Endodermal cell (in vitro differentiated cells): ENCODE results near the gene CP. TPM values are rescaled to one million over a fixed set of nuclear protein-coding genes. Genes with fewer than 3 reads are reported as not detected.

Experiments
- DNase-seq: peaks from one replicate; pipeline ENCODE4 v3.0.0-alpha.2; 2017
- H3K27ac ChIP-seq: 2 replicates; pipeline ENCODE4 v1.5.1; 2013; ENCODE audit warnings: mild to moderate bottlenecking, low read depth, low read length, moderate library complexity
- H3K27me3 ChIP-seq: 2 replicates; pipeline ENCODE4 v1.6.1; 2013; ENCODE audit warnings: mild to moderate bottlenecking, low read length, moderate library complexity; ENCODE audit not compliant: insufficient read depth, control insufficient read depth, poor library complexity, severe bottlenecking
- H3K36me3 ChIP-seq: 2 replicates; pipeline ENCODE4 v1.7.0; 2013; ENCODE audit warnings: mild to moderate bottlenecking, low read length, moderate library complexity; ENCODE audit not compliant: control insufficient read depth, insufficient read depth
- H3K4me1 ChIP-seq: one replicate; pipeline ENCODE4 v1.7.0; 2013; ENCODE audit warnings: low read length; ENCODE audit not compliant: control insufficient read depth, insufficient read depth
- H3K4me3 ChIP-seq: 2 replicates; pipeline ENCODE4 v1.5.1; 2013; ENCODE audit warnings: mild to moderate bottlenecking, low read length, moderate library complexity
- H3K9ac ChIP-seq: 2 replicates; pipeline ENCODE4 v1.6.1; 2013; ENCODE audit warnings: mild to moderate bottlenecking, low read length, moderate library complexity; ENCODE audit not compliant: poor library complexity, severe bottlenecking; ENCODE audit errors: extremely low read depth
- H3K9me3 ChIP-seq: 2 replicates; pipeline ENCODE4 v1.6.1; 2013; ENCODE audit warnings: mild to moderate bottlenecking, low read length, moderate library complexity; ENCODE audit not compliant: control insufficient read depth
- H3K27ac Mint-ChIP-seq: 2 replicates; pipeline ENCODE4 v1.8.0; 2020; ENCODE audit warnings: mixed read lengths
- H3K27me3 Mint-ChIP-seq: 2 replicates; pipeline ENCODE4 v1.8.0; 2021; ENCODE audit warnings: mild to moderate bottlenecking, mixed read lengths; ENCODE audit not compliant: insufficient read depth
- H3K36me3 Mint-ChIP-seq: 2 replicates; pipeline ENCODE4 v1.8.0; 2020; ENCODE audit warnings: low read depth, mixed read lengths
- H3K4me1 Mint-ChIP-seq: 2 replicates; pipeline ENCODE4 v1.8.0; 2020; ENCODE audit warnings: mixed read lengths
- H3K4me3 Mint-ChIP-seq: 2 replicates; pipeline ENCODE4 v1.8.0; 2020; ENCODE audit warnings: mild to moderate bottlenecking, moderate library complexity, mixed read lengths
- H3K9me3 Mint-ChIP-seq: 2 replicates; pipeline ENCODE4 v1.8.0; 2020; ENCODE audit warnings: mild to moderate bottlenecking, mixed read lengths
- WGBS, 2 experiments: methylation state at CpG; one replicate each; pipeline versions ENCODE4 v1.1.5 to v1.1.7; 2013; ENCODE audit warnings: missing lambda C conversion rate in 2 of 2, mixed read lengths in 1 of 2; ENCODE audit not compliant: insufficient coverage in 1 of 2, insufficient read length in 1 of 2; 5-methylcytosine and 5-hydroxymethylcytosine counted together
- long read RNA-seq, 4 experiments: library from polyadenylated mRNA in 2 of 4; library from RNA in 1 of 4; library from capped mRNA in 1 of 4; stranded (forward) in 3 of 4; unstranded in 1 of 4; transcript quantifications; one replicate each; pipeline ENCODE4 v2.0.0, GENCODE V29; 2020 to 2021; ENCODE audit warnings: inconsistent platforms in 1 of 4
- polyA plus RNA-seq, 2 experiments: library from polyadenylated mRNA; stranded (reverse); fragments of 50-300 nt; gene quantifications; one replicate each; pipeline ENCODE4 v1.2.3, GENCODE V29; 2013
- total RNA-seq, 2 donors: library from RNA; stranded (reverse); fragmentation: NEBNext Ultra II Directional in 1 of 2; extraction: Animal tissue kit (Norgen Biotek cat#: 25700) in 1 of 2; gene quantifications; 2 replicates in 1 of 2; 3 replicates in 1 of 2; pipeline ENCODE4 v1.2.1, GENCODE V29; 2021
- TF ChIP-seq, protein P1 (sequence below): fragments of 200-600 bp; sonication (generic); conservative IDR thresholded peaks from 2 replicates; pipeline ENCODE4 v1.5.0; 2021; ENCODE audit warnings: antibody characterized with exemption, mild to moderate bottlenecking

CP gene
- under 1 TPM; 0.53 to 0.86 TPM for total RNA-seq
- 1.3 TPM for polyA plus RNA-seq (2013, experiment 1 of 2)
- 1.1 TPM for polyA plus RNA-seq (2013, experiment 2 of 2)
- long read RNA-seq, experiment 1: 0 reads
- long read RNA-seq, experiment 2: 0 reads
- long read RNA-seq, experiment 3, partial matches to known transcripts: 1 of 1 reads
- long read RNA-seq, experiment 3, other reads (novel, unspliced or antisense): 0 of 1 reads
- long read RNA-seq, experiment 4: 0 reads

DNA sequence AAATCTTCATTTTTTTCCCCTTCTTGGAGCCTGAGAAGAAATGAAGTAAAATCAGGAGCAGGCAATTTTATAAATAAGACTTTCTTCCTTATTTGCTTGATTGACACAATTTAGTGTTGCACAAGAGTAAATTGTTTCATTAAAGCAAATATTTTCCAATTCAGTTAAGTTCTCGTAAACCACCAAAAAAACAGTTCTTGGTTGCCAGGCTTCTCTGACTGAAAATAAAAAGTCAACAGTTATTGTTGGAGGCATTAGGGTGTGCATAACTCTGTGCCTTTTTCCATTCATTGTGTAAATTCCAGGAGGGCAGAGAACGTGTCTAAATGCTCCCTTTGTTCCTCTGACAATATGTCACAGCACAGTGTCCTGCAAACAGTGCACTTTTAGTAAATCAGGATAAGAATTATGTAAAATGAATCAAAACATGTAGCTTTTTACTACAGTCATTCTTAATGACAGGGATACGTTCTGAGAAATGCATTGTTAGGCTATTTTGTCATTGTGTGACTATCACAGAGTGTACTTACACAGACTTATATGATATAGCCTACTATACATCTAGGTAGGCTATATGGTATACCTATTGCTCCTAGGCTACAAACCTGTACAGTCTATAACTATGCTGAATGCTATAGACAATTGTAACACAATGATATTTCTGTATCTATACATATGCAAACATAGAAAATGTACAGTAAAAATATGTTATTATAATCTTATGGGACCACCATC lies at the start of gene CP:
Gene CP, minus strand, starts transcription at position 47 of the 735 bp plus-strand sequence. Its CDS starts 37 bp downstream, at position 10.
- H3K4me3 Mint-ChIP-seq: no peak within 1 kb of the TSS
- no peaks in the 10 kb centered on the region for H3K36me3 Mint-ChIP-seq
- Histone ChIP-seq H3K9ac (no peak within 1 kb of the TSS), H3K27me3 (no peaks in the 10 kb centered on the region), H3K9me3 (no peaks in the 10 kb centered on the region), H3K36me3 (no peaks in the 10 kb centered on the region), H3K4me3 (no peak within 1 kb of the TSS), H3K27ac (peak within 1 kb of the TSS; percentile 60), H3K4me1 (no peaks in the 10 kb centered on the region)
- H3K27ac Mint-ChIP-seq: no peak within 1 kb of the TSS
- no peak for DNase-seq
- WGBS, 2 experiments: 64 to 87% methylated on average over 1 to 3 of the region's 3 CpGs
- H3K4me1 Mint-ChIP-seq: peaks cover 6% of the 10 kb centered on the region
- H3K9me3 Mint-ChIP-seq: peaks cover 4% of the 10 kb centered on the region
- TF ChIP-seq, protein P1, sequence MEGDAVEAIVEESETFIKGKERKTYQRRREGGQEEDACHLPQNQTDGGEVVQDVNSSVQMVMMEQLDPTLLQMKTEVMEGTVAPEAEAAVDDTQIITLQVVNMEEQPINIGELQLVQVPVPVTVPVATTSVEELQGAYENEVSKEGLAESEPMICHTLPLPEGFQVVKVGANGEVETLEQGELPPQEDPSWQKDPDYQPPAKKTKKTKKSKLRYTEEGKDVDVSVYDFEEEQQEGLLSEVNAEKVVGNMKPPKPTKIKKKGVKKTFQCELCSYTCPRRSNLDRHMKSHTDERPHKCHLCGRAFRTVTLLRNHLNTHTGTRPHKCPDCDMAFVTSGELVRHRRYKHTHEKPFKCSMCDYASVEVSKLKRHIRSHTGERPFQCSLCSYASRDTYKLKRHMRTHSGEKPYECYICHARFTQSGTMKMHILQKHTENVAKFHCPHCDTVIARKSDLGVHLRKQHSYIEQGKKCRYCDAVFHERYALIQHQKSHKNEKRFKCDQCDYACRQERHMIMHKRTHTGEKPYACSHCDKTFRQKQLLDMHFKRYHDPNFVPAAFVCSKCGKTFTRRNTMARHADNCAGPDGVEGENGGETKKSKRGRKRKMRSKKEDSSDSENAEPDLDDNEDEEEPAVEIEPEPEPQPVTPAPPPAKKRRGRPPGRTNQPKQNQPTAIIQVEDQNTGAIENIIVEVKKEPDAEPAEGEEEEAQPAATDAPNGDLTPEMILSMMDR: no peak
- H3K27me3 Mint-ChIP-seq: no peaks in the 10 kb centered on the region

DNA sequence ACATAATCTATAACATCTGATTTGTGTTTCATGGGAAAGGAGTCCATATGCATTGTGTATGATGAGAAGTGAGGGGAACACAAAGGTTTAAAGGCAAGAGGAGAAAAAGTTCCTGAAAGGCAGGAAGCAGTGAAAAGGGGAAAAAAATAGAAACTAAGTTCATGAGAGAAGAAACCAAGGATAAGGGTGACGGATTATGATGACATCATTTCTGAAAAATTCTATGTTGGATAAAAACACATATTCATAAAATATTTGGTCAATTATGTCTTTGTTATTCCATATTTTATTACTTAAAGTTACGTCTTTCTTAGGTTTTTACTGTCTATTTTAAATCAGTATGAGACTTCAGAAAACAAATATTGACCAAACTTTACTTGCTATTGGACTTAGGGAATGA lies 48.6 kb upstream of the CP start:
- no peaks in the 10 kb centered on the region for H3K9me3 Mint-ChIP-seq
- H3K27ac ChIP-seq: no peak overlapping the region
- H3K4me1 Mint-ChIP-seq: peaks cover 4% of the 10 kb centered on the region
- TF ChIP-seq, protein P1: no peak
- no peak overlapping the region for H3K27ac Mint-ChIP-seq
- no peak overlapping the region for H3K4me3 Mint-ChIP-seq
- H3K4me3 ChIP-seq: no peak overlapping the region
- no peaks in the 10 kb centered on the region for H3K4me1 ChIP-seq
- H3K9me3 ChIP-seq: no peaks in the 10 kb centered on the region
- DNase-seq: no peak
- 70 to 80% methylated on average over 1 to 2 of the region's 2 CpGs for WGBS, 2 experiments
- no peaks in the 10 kb centered on the region for H3K36me3 Mint-ChIP-seq
- H3K27me3 Mint-ChIP-seq: no peaks in the 10 kb centered on the region
- H3K36me3 ChIP-seq: no peaks in the 10 kb centered on the region
- no peaks in the 10 kb centered on the region for H3K27me3 ChIP-seq
- no peak overlapping the region for H3K9ac ChIP-seq

DNA sequence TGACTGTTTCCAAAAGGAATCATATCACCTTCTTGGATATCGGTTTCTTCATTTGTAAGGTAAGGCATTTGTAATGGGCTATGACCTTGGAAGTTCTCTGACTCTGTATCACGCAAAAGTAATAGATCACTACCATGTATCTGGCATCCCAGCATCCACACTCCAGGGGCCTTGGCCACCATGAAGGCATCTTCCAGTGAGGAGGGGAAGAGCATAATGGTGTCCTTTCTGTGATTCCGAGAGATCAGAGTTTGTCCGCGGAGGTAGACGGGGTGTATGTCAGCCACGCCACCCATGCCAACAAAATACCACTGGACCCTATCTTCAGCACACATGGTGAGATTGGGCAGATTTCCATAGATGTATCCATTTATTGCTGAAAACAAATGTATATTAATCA lies 48.1 kb upstream of the CP start:
- H3K4me1 Mint-ChIP-seq: peaks cover 4% of the 10 kb centered on the region
- H3K4me3 ChIP-seq: no peak overlapping the region
- WGBS, 2 experiments: 93 to 100% methylated on average over 3 to 7 of the region's 7 CpGs
- TF ChIP-seq, protein P1: no peak
- H3K9ac ChIP-seq: no peak overlapping the region
- no peak for DNase-seq
- no peaks in the 10 kb centered on the region for H3K9me3 ChIP-seq
- H3K4me1 ChIP-seq: no peaks in the 10 kb centered on the region
- no peaks in the 10 kb centered on the region for H3K27me3 Mint-ChIP-seq
- H3K36me3 Mint-ChIP-seq: no peaks in the 10 kb centered on the region
- no peak overlapping the region for H3K4me3 Mint-ChIP-seq
- H3K36me3 ChIP-seq: no peaks in the 10 kb centered on the region
- no peak overlapping the region for H3K27ac ChIP-seq
- no peak overlapping the region for H3K27ac Mint-ChIP-seq
- no peaks in the 10 kb centered on the region for H3K9me3 Mint-ChIP-seq
- no peaks in the 10 kb centered on the region for H3K27me3 ChIP-seq
